Stimulated activated naive B cell treated with anti-CD40 and anti-IgM and Interleukin-4, amounts not matched to agents 10 μg/mL and 1 μg/mL and 100 μg/mL, for 72 hours (primary cell): ENCODE data around the gene PFKL.

ENCODE experiments used
- ATAC-seq, 2 donors: fragments of 150-1000 bp; cut with Tn5 transposase; replicated peaks; 2 replicates each; pipeline ENCODE4 v1.10.0; 2021; ENCODE audit warnings: moderate library complexity in 1 of 2
- DNase-seq: peaks from one replicate; pipeline ENCODE4 v3.0.0; 2021
- H3K27ac Mint-ChIP-seq: one replicate; pipeline ENCODE4 v1.8.0; 2022; ENCODE audit warnings: mild to moderate bottlenecking, mixed read lengths
- H3K27me3 Mint-ChIP-seq, 2 donors: one replicate each; pipeline ENCODE4 v1.8.0; 2022; ENCODE audit warnings: mixed read lengths in 2 of 2
- H3K36me3 Mint-ChIP-seq, 2 donors: one replicate each; pipeline ENCODE4 v1.8.0; 2022; ENCODE audit warnings: mixed read lengths in 2 of 2, mild to moderate bottlenecking in 1 of 2
- H3K4me1 Mint-ChIP-seq, 2 donors: one replicate each; pipeline ENCODE4 v1.8.0; 2022; ENCODE audit warnings: mixed read lengths in 2 of 2, mild to moderate bottlenecking in 1 of 2
- H3K4me3 Mint-ChIP-seq, 2 donors: one replicate each; pipeline ENCODE4 v1.8.0; 2022; ENCODE audit warnings: mild to moderate bottlenecking in 2 of 2, mixed read lengths in 2 of 2, moderate library complexity in 1 of 2
- H3K9me3 Mint-ChIP-seq, 2 donors: one replicate each; pipeline ENCODE4 v1.8.0; 2022; ENCODE audit warnings: mixed read lengths in 2 of 2, mild to moderate bottlenecking in 1 of 2

The PFKL gene

GRCh38 chr21:44320847-44321246 is 21.0 kb downstream of the PFKL start:
- no peak for DNase-seq
- H3K4me3 Mint-ChIP-seq, result no peak overlapping the region
- H3K27me3 Mint-ChIP-seq, result no peaks in the 10 kb centered on the region
- H3K9me3 Mint-ChIP-seq, result no peaks in the 10 kb centered on the region
- peak overlapping the region; percentile 56 for H3K27ac Mint-ChIP-seq
- H3K4me1 Mint-ChIP-seq, result no peaks in the 10 kb centered on the region
- ATAC-seq, result no peak
- peaks cover 37 to 44% of the 10 kb centered on the region in 2 donors for H3K36me3 Mint-ChIP-seq

DNA sequence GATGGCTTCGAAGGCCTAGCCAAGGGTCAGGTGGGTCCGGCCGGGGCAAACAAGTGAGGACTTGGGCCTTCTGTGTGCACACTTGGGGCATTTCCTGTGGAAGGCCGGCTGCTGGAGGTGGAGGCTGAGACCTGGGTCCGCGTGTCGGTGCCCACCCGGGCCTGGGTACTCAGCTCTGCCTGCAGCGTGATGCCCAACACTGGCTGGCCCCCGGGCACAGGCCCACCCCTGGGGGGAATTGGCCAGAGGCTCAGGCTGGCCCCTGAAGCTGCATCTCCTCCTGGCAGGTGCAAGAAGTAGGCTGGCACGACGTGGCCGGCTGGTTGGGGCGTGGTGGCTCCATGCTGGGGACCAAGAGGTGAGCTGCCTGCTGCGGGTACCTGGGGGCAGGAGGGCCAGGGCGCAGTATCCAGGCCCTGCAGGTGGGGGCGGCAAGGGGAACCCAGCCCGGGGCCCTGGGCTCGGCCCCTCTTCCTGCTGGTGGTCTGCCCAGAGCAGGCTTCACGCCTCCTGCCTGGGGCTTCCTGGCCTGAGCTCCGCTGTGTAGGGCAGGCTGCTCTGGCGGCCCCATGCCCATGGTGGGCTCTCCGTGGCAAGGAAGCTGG is 22.1 kb downstream of the PFKL start:
- Mint-ChIP-seq H3K27ac (no peak overlapping the region), H3K4me1 (no peaks in the 10 kb centered on the region), H3K9me3 (no peaks in the 10 kb centered on the region), H3K4me3 (no peak overlapping the region), H3K27me3 (no peaks in the 10 kb centered on the region), H3K36me3 (peaks cover 32 to 41% of the 10 kb centered on the region in 2 donors)
- DNase-seq (no peak), ATAC-seq (no peak)

- Mint-ChIP-seq H3K4me3 (peak overlapping the region in 1 of 2 donors; percentile 10), H3K9me3 (no peaks in the 10 kb centered on the region), H3K4me1 (no peaks in the 10 kb centered on the region), H3K27me3 (no peaks in the 10 kb centered on the region), H3K36me3 (peaks cover 32 to 41% of the 10 kb centered on the region in 2 donors), H3K27ac (peak overlapping the region; percentile 62)
- ATAC-seq, result no peak
- DNase-seq, result no peak
Measured at GRCh38 chr21:44322621-44323325, 22.9 kb downstream of the PFKL start.

- Mint-ChIP-seq H3K27ac (no peak overlapping the region), H3K27me3 (no peaks in the 10 kb centered on the region), H3K9me3 (no peaks in the 10 kb centered on the region), H3K4me3 (peak overlapping the region in 1 of 2 donors; percentile 10), H3K36me3 (peaks cover 32 to 41% of the 10 kb centered on the region in 2 donors), H3K4me1 (no peaks in the 10 kb centered on the region)
- ATAC-seq (no peak), DNase-seq (no peak)
Measured at GRCh38 chr21:44323591-44323990, 23.7 kb downstream of the PFKL start.

DNA sequence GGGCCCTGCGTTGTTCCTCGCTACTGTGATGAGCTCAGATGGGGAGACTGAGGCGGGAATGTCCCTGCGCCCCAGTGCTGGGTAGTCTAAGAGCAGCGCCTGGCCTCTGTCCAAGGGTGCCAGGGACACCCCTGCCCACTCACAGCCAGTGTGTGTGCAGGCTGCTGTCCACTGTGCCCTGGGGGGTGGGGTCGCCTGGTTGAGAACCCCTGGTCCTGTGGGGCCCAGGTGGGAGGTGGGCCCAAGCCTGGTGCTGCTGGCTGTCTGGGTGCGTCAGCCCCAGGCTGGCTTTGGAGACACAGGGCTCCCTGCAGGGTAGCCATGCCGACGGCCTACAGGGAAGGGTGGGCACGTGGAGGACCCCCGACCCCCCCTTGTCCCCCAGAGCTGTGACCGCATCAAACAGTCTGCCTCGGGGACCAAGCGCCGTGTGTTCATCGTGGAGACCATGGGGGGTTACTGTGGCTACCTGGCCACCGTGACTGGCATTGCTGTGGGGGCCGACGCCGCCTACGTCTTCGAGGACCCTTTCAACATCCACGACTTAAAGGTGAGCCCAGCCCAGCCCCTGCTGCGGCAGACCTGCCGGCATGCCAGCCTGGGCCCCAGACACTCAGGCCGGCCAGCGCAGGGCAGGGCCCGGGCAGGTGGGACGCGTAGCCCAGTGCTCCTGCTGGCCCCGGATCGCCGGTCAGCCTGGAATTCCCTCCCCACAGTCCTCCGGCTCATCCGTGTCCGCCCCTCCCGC is 24.4 kb downstream of the PFKL start:
- no peak for DNase-seq
- Mint-ChIP-seq H3K4me1 (no peaks in the 10 kb centered on the region), H3K36me3 (peaks cover 29 to 38% of the 10 kb centered on the region in 2 donors), H3K27me3 (no peaks in the 10 kb centered on the region), H3K27ac (peak overlapping the region; percentile 51), H3K9me3 (no peaks in the 10 kb centered on the region), H3K4me3 (no peak overlapping the region)
- no peak for ATAC-seq

- H3K9me3 Mint-ChIP-seq, result no peaks in the 10 kb centered on the region
- ATAC-seq (no peak), DNase-seq (no peak)
- no peaks in the 10 kb centered on the region for H3K27me3 Mint-ChIP-seq
- no peak overlapping the region for H3K4me3 Mint-ChIP-seq
- H3K27ac Mint-ChIP-seq, result peak overlapping the region; percentile 51
- H3K36me3 Mint-ChIP-seq, result peaks cover 27 to 36% of the 10 kb centered on the region in 2 donors
- no peaks in the 10 kb centered on the region for H3K4me1 Mint-ChIP-seq
Measured at GRCh38 chr21:44324854-44325107, 24.9 kb downstream of the PFKL start.

DNA sequence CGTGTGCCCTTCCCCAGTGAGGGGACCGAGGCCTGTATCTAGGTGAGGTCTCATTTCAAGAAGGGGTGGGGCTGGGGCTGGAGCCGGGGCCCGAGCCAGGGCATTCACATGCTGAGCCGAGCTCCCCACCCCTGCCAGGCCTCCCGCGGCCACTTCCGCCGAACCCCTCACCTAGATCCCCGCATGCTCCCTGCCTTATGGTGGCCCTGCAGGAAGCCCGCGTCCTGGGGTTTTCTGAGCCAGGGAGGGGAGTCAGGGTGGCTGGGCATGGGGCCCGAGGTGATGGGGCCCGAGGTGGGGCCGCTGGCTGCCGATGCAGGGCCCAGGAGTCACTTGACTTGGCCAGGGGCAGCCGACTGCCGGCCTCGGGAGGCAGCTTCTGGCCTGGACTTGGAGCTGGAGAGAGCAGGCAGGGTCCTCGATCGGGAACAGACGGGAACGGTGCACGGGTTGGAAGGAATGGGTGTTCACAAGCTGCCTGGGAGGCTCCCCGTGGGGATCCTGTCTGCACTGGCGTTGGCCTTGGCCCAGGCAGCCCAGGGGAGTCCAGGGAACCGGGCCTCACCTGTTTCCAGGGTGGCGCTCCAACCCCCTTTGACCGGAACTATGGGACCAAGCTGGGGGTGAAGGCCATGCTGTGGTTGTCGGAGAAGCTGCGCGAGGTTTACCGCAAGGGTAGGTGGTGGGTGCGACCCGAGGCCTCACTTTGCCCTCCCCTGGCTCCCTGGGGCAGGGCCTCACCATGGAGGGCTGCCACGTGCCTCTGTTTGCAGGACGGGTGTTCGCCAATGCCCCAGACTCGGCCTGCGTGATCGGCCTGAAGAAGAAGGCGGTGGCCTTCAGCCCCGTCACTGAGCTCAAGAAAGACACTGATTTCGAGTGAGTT is 25.8 kb downstream of the PFKL start:
- H3K36me3 Mint-ChIP-seq, result peaks cover 27 to 40% of the 10 kb centered on the region in 2 donors

GRCh38 chr21:44326272-44326647 is 26.4 kb downstream of the PFKL start:
- Mint-ChIP-seq H3K4me3 (no peak overlapping the region), H3K4me1 (no peaks in the 10 kb centered on the region), H3K9me3 (no peaks in the 10 kb centered on the region), H3K36me3 (peaks cover 27 to 41% of the 10 kb centered on the region in 2 donors), H3K27me3 (no peaks in the 10 kb centered on the region), H3K27ac (no peak overlapping the region)
- ATAC-seq (no peak), DNase-seq (no peak)

More for the DNA sequence above, 25.8 kb downstream of the PFKL start:
- Mint-ChIP-seq H3K27me3 (no peaks in the 10 kb centered on the region), H3K9me3 (no peaks in the 10 kb centered on the region), H3K27ac (no peak overlapping the region), H3K4me1 (no peaks in the 10 kb centered on the region), H3K4me3 (no peak overlapping the region)
- DNase-seq (no peak), ATAC-seq (no peak)

GRCh38 chr21:44326716-44327602 is 27.1 kb downstream of the PFKL start:
- Mint-ChIP-seq H3K27me3 (no peaks in the 10 kb centered on the region), H3K4me3 (peak overlapping the region in 1 of 2 donors; percentile 4), H3K36me3 (peaks cover 28 to 41% of the 10 kb centered on the region in 2 donors), H3K9me3 (no peaks in the 10 kb centered on the region), H3K4me1 (no peaks in the 10 kb centered on the region), H3K27ac (no peak overlapping the region)
- DNase-seq (no peak), ATAC-seq (no peak)

DNA sequence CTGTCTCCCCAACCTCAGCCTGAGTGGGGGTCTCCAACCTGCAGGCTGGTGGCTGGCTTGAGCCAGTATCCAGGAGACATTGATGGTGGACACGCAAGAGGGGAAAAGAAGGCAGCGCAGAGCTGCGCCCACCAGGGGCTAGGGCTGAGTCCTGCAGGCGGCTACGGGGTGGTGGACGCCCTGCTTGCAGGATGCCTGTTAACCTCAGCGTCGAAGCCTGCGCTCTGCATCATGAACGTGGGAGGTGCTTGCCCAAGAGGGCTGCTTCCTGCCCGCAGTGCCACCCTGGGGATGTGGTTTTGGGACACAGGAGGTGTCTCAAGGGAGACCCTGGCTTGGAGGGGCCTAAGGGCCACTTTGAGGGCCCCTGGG is 27.7 kb downstream of the PFKL start:
- H3K27ac Mint-ChIP-seq, result no peak overlapping the region
- no peak for ATAC-seq
- H3K4me3 Mint-ChIP-seq, result peak overlapping the region in 1 of 2 donors; percentile 4

DNA sequence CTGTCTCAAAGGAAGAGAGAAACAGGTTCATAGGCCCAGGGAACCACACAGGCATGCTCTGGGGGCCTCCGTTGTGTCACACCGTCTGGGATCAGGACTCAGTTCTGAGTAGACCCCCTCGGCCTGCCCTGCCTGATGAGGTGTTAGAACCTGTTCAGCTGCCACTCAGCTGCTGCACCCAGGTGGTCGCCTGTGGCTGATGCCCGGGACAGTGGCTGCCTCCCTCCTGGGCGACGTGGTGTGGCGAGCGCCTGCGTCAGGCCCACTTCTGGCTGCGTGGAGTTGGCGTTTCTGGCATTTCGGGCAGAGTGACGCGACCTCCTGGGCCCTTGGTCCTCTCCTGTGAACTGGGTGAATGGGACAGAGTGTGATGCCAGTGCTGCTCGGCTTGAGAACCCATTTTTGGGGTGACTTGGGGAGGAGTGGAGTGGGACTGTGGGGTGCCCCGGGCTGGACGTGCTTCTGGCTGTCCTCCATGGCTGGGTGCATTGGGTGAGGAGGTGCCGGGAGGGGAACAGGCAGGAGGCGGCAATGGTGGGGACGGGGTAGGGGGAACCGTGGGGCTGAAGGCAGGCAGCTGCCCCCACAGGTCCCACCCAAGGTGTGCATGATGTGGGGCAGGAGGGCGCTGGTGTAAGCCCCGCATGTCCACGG is 28.5 kb downstream of the PFKL start:
- H3K27ac Mint-ChIP-seq, result peak overlapping the region; percentile 88
- H3K36me3 Mint-ChIP-seq, result peaks cover 29 to 43% of the 10 kb centered on the region in 2 donors
- ATAC-seq (no peak), DNase-seq (no peak)
- no peaks in the 10 kb centered on the region for H3K9me3 Mint-ChIP-seq
- peak overlapping the region in 1 of 2 donors; percentile 39 for H3K4me3 Mint-ChIP-seq
- no peaks in the 10 kb centered on the region for H3K27me3 Mint-ChIP-seq
- peaks cover 0 to 2% of the 10 kb centered on the region in 2 donors for H3K4me1 Mint-ChIP-seq

More for the DNA sequence above, 27.7 kb downstream of the PFKL start:
- H3K4me1 Mint-ChIP-seq, result peaks cover 0 to under 1% of the 10 kb centered on the region in 2 donors
- H3K9me3 Mint-ChIP-seq, result no peaks in the 10 kb centered on the region
- H3K27me3 Mint-ChIP-seq, result no peaks in the 10 kb centered on the region
- H3K36me3 Mint-ChIP-seq, result peaks cover 31 to 44% of the 10 kb centered on the region in 2 donors
- no peak for DNase-seq

GRCh38 chr21:44329086-44329889 is 29.4 kb downstream of the PFKL start:
- Mint-ChIP-seq H3K4me1 (peaks cover 0 to 2% of the 10 kb centered on the region in 2 donors), H3K27ac (peak overlapping the region; percentile 75), H3K4me3 (no peak overlapping the region), H3K27me3 (no peaks in the 10 kb centered on the region), H3K36me3 (peaks cover 26 to 40% of the 10 kb centered on the region in 2 donors), H3K9me3 (no peaks in the 10 kb centered on the region)
- no peak for DNase-seq
- no peak for ATAC-seq
